Left ventricle myocardium superior (tissue), 1 donor: Measurements from ENCODE around the gene RHOT1. TPM values are rescaled to one million over a fixed set of nuclear protein-coding genes. Genes with fewer than 3 reads are reported as not detected.
A peak's percentile ranks its signal among the peaks of the same experiment; 100 is the strongest.
"Not testable (repeated sequence)": the region's sequence is repeated elsewhere in the genome, so short reads cannot be mapped to it uniquely, and the experiment has no call there.

ENCODE experiments used
- ATAC-seq: fragments of 200-7000 bp; cut with Tn5 transposase; one replicate; pipeline ENCODE4 v1.9.1; 2020; ENCODE audit warnings: mild to moderate bottlenecking, moderate library complexity
- DNase-seq: peaks from one replicate; pipeline ENCODE4 v3.0.0-alpha.2; 2020
- intact Hi-C: fragments of 100-400 bp; cut with micrococcal nuclease; formaldehyde crosslinking; loops from one replicate; pipeline ENCODE4 v1.11.0; 2022
- total RNA-seq: library from RNA; stranded (reverse); fragmentation: NEBNext Ultra II Directional; extraction: Animal tissue kit (Norgen Biotek cat#: 25700); gene quantifications from one replicate; pipeline ENCODE4 v1.2.1, GENCODE V29; 2021
- donor health status: DM: no; HTN: yes; CAD: no; lungs with severe emphysema.

RHOT1 gene
- total RNA-seq, 1 donor from 2014 or later: 77.3 TPM

- no peak for DNase-seq
- no peak for ATAC-seq
- intact Hi-C loops: no loop called here
Measured at GRCh38 chr17:32155896-32156295, 13.6 kb downstream of the RHOT1 start.

- no peak for ATAC-seq
- DNase-seq: no peak
- intact Hi-C loops: no loop called here
Measured at GRCh38 chr17:32156656-32157055, 14.4 kb downstream of the RHOT1 start.

DNA sequence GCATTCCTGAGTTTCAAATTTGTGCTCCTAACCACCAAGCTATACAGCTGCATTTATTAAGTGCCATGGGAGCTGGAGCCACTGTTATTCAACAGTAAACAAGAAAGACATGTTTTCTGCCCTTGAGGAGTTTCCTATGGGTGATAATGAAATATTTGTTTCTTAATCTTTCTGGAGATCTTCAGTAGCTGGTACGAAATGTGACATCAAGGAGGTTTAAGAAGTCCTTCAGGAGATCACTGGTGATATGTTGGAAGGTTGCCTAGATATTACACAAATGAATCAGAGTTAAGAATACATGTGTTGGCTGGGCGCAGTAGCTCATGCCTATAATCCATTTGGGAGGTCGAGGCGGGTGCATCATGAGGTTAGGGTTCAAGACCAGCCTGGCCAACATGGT, 14.9 kb downstream of the RHOT1 start:
- DNase-seq (no peak), ATAC-seq (no peak)
- intact Hi-C loops: no loop called here

DNA sequence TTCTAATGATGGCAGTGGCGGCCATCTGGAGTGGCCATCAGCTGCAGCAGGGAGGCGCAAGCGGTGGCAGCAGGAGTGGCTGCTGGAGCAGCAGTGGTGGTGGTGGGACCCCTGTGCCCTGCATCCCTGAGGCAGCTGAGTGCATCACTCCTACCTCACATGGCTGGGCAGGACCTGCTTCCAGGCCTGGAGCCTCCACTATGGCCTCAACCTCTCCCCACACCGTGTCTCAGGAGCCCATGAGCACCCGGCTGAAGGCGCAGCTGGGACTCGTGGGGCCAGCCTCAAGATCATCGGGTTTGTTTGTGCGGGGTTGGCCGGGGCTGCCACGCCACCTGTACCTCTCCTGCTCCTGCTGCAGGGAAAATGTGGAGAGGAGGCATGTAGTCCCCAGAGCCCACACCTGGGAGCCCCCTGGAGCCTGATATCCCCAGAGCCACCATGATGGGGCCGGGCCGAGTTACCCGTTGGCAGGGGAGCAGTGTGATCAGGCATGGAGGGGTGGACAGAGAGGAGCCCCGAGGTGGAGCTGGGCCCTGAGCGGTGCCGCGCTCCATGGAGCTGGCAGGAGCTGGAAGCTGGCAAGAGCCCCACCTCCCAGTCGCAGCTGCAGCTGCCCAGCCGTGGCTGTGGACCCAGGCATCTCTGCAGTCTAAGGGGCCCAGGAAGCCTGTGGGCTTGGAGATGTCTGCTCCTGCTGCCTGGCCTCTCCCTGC, 16.7 kb downstream of the RHOT1 start:
- DNase-seq (peak; percentile 59), ATAC-seq (peak; percentile 72)
- intact Hi-C loops: no loop called here

GRCh38 chr17:32159586-32160438, 17.5 kb downstream of the RHOT1 start:
- ATAC-seq (peak; percentile 50), DNase-seq (no peak)
- intact Hi-C loops: no loop called here

DNA sequence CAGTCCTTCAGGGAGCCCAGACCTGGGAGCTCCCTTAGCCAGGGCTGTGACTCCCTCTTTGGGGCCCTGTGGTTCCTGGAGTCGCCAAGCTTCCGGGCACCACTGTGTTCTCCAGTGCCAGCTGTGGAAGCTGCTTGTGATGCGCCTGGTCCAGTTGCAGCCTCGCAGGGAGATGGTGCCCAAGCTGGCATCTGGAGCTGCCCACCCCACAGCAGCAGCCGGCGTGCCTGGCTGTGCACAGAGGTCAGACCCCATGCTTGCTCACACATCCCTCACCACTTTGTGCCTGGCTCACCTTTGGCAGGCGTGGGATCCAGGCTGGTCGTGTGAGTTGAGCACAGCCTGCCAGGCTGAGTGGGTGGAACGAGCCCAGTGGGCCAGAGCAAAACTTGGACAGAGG, 18.2 kb downstream of the RHOT1 start:
- ATAC-seq (peak; percentile 45), DNase-seq (no peak)
- intact Hi-C loops: no loop called here

GRCh38 chr17:32161029-32161428, 18.7 kb downstream of the RHOT1 start:
- ATAC-seq (no peak), DNase-seq (no peak)
- intact Hi-C loops: no loop called here

DNA sequence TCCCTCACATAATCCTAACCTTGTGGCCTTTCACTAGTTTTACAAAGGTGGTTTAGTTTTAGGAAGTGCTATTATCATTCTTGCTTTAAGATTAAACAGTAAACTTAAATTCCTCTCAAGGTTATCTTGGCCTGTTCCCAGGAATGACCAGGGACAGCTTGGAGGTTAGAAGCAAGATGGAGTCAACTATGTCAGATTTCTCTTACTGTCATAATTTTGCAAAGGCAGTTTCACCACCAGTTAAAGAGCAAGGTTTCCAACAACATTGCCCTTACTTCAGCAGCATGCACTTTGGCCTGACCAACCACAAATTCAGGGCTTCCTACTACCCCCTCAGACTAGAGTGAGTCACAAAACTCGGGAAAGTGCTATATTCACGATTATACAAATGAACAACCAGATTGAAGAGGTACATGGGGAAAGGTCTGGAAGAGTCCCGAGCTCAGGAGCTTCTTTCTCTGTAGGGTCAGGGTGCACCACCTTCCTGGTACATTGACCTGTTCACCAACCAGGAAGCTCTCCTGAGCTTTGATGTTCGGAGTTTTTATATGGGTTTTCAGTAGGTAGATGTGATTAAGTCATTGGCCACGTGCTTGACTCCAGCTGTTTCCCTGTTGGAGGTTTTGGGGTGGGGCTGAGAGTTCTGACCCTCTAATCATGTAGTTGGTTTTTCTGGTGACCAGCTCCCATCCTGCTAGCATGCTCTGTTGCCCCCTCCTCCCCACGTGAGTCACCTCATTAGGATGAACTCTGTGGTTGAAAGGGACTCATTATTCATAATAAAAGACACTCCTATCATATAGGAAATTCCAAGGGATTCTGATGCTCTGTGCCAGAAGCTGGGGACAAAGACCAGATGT, 19.4 kb downstream of the RHOT1 start:
- DNase-seq (no peak), ATAC-seq (no peak)
- intact Hi-C loops: no loop called here

GRCh38 chr17:32174889-32175288, 32.6 kb downstream of the RHOT1 start:
- no peak for DNase-seq
- peak; percentile 47 for ATAC-seq
- intact Hi-C loops: no loop called here

DNA sequence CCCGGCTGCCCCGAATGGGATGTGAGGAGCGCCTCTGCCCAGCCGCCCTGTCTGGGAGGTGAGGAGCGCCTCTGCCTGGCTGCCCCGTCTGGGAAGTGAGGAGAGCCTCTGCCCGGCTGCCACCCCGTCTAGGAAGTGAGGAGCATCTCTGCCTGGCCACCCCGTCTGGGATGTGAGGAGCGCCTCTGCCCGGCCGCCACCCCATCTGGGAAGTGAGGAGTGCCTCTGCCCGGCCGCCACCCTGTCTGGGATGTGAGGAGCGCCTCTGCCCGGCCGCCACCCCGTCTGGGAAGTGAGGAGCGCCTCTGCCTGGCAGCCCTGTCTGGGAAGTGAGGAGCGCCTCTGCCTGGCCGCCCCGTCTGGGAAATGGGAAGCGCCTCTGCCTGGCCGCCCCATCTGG, 36.4 kb downstream of the RHOT1 start:
- DNase-seq, intact Hi-C loops, ATAC-seq: not testable (repeated sequence)

- intact Hi-C loops, DNase-seq, ATAC-seq: not testable (repeated sequence)
Measured at GRCh38 chr17:32179103-32179502, 36.8 kb downstream of the RHOT1 start.

GRCh38 chr17:32179526-32179925, 37.2 kb downstream of the RHOT1 start:
- DNase-seq, ATAC-seq, intact Hi-C loops: not testable (repeated sequence)

DNA sequence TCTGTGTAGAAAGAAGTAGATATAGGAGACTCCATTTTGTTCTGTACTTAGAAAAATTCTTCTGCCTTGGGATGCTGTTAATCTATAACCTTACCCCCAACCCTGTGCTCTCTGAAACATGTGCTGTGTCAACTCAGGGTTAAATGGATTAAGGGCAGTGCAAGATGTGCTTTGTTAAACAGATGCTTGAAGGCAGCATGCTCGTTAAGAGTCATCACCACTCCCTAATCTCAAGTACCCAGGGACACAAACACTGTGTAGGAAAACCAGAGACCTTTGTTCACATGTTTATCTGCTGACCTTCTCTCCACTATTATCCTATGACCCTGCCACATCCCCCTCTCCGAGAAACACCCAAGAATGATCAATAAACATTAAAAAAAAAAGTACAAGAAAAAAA, 38.0 kb downstream of the RHOT1 start:
- peak; percentile 43 for ATAC-seq
- DNase-seq, intact Hi-C loops: not testable (repeated sequence)

- intact Hi-C loops: no loop called here
- ATAC-seq (no peak), DNase-seq (no peak)
Measured at GRCh38 chr17:32185875-32186274, 43.6 kb downstream of the RHOT1 start.

GRCh38 chr17:32187271-32187670, 45.0 kb downstream of the RHOT1 start:
- intact Hi-C loops: no loop called here
- ATAC-seq: no peak
- DNase-seq: no peak

GRCh38 chr17:32189343-32189742, 47.0 kb downstream of the RHOT1 start:
- ATAC-seq: no peak
- intact Hi-C loops: no loop called here
- no peak for DNase-seq

GRCh38 chr17:32191306-32191705, 49.0 kb downstream of the RHOT1 start:
- intact Hi-C loops: no loop called here
- no peak for DNase-seq
- no peak for ATAC-seq

DNA sequence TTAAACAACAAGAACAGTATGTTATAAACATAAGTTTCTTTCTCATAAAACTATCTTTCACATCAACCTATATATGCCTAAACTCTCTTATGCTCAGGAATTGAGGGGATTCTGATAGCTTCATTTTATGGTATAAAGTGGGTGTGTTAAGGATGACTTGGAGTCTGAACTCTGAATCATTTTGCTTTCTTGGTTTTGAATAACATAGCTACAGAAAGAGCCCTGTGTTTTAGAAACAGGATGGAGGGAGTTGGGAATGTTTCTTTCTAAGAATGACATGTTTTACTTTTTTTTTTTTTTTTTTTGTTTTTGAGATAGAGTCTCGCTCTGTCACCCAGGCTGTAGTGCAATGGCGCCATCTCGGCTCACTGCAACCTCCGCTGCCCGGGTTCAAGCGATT, 50.1 kb downstream of the RHOT1 start:
- DNase-seq: no peak
- intact Hi-C loops: no loop called here
- ATAC-seq: no peak

GRCh38 chr17:32197987-32198386, 55.7 kb downstream of the RHOT1 start:
- ATAC-seq (no peak), DNase-seq (no peak)
- intact Hi-C loops: no loop called here

- no peak for DNase-seq
- no peak for ATAC-seq
- intact Hi-C loops: no loop called here
Measured at GRCh38 chr17:32206861-32207260, 64.6 kb downstream of the RHOT1 start.
